Spleen (tissue), 7 donors: ENCODE measurements around the gene IGLON5.

Experiments
- POLR2A ChIP-seq, 3 donors: fragments of 450-650 bp; IDR thresholded peaks; one replicate each; pipeline ENCODE4 v1.5.1; 2017; ENCODE audit warnings: antibody characterized with exemption in 3 of 3, mild to moderate bottlenecking in 1 of 3
- TF ChIP-seq, protein P1 (sequence below), 11 experiments: fragments of 200-600 bp in 7 of 11; fragments of 450-650 bp in 4 of 11; sonication (generic) in 4 of 11; IDR thresholded peaks in 8 of 11; conservative IDR thresholded peaks in 3 of 11; 1 replicate in 7 of 11; 2 replicates in 4 of 11; pipeline versions ENCODE4 v1.4.0 to v1.8.0; 2016 to 2021; ENCODE audit warnings: antibody characterized with exemption in 11 of 11, inconsistent platforms in 4 of 11, mild to moderate bottlenecking in 1 of 11
- donor health status: DM: no; HTN: no; CAD: no; lungs with moderate emphysema.
- donor health status: DM: no; HTN: no; CAD: no.
- donor health status: DM: no; HTN: no; CAD: no.

DNA sequence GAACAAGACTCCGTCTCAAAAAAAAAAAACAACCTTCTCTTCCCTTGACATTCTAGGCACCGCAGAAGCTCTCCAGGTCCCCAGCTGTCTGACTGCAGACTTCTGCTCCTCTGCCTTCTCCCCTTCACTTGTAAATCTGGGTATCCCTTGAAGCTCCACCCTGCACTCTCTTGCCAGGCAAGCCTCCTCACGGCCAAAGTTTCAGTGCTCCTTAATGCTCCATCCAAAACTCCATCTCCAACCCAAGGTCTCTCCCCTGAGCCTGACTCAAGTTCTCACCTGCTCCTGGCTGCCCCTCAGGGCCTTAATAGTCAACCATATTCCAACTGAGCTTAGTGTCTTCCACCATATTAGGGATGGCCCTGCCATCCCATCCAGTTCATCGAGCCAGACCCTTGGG, 58.8 kb downstream of the IGLON5 start:
- TF ChIP-seq, protein P1, sequence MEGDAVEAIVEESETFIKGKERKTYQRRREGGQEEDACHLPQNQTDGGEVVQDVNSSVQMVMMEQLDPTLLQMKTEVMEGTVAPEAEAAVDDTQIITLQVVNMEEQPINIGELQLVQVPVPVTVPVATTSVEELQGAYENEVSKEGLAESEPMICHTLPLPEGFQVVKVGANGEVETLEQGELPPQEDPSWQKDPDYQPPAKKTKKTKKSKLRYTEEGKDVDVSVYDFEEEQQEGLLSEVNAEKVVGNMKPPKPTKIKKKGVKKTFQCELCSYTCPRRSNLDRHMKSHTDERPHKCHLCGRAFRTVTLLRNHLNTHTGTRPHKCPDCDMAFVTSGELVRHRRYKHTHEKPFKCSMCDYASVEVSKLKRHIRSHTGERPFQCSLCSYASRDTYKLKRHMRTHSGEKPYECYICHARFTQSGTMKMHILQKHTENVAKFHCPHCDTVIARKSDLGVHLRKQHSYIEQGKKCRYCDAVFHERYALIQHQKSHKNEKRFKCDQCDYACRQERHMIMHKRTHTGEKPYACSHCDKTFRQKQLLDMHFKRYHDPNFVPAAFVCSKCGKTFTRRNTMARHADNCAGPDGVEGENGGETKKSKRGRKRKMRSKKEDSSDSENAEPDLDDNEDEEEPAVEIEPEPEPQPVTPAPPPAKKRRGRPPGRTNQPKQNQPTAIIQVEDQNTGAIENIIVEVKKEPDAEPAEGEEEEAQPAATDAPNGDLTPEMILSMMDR (IDR thresholded peaks at IDR 0.05 in 8 of 11, conservative IDR thresholded peaks at IDR 0.05 in 3 of 11) = no peak
- no peak for TF ChIP-seq POLR2A (IDR thresholded peaks at IDR 0.05)
